ENCODE measurements around the gene TPK1.

DNA sequence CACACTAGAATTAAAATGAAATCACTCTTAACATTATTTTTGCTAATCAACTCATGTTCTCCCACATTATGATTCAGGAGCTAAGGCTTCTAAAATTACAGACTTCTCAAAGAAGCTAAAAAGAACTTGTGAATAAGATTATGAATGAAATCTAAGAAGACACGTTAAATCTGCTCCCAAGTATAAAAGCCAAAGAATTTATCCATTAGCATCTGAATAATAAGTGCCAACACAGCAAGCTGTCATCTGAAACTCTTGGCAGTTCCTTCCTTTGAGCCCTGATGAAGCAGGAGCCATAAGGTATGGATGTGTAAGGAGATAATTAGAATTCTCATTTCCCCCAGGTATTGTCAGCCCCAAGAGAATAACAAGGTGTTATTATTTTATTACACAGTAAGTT, 50.3 kb downstream of the TPK1 start:
- TF ChIP-seq EZH2 (IDR thresholded peaks at IDR 0.05; ENCODE audit: borderline replicate concordance, low read length), result no peak
- TF ChIP-seq, protein P1, sequence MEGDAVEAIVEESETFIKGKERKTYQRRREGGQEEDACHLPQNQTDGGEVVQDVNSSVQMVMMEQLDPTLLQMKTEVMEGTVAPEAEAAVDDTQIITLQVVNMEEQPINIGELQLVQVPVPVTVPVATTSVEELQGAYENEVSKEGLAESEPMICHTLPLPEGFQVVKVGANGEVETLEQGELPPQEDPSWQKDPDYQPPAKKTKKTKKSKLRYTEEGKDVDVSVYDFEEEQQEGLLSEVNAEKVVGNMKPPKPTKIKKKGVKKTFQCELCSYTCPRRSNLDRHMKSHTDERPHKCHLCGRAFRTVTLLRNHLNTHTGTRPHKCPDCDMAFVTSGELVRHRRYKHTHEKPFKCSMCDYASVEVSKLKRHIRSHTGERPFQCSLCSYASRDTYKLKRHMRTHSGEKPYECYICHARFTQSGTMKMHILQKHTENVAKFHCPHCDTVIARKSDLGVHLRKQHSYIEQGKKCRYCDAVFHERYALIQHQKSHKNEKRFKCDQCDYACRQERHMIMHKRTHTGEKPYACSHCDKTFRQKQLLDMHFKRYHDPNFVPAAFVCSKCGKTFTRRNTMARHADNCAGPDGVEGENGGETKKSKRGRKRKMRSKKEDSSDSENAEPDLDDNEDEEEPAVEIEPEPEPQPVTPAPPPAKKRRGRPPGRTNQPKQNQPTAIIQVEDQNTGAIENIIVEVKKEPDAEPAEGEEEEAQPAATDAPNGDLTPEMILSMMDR (conservative IDR thresholded peaks at IDR 0.05 in 1 of 2, IDR thresholded peaks at IDR 0.05 in 1 of 2; ENCODE audit: extremely low read depth in 1 of 2, insufficient read depth in 1 of 2, low read depth in 1 of 2, low read length in 2 of 2), result no peak
